CD4-positive, alpha-beta T cell treated with Interleukin-15 for 1 hour (primary cell): ENCODE measurements around the gene TCFL5.

Experiments
- DNase-seq: peaks from one replicate; pipeline ENCODE4 v3.0.0-alpha.2; 2020

Gene TCFL5

DNA sequence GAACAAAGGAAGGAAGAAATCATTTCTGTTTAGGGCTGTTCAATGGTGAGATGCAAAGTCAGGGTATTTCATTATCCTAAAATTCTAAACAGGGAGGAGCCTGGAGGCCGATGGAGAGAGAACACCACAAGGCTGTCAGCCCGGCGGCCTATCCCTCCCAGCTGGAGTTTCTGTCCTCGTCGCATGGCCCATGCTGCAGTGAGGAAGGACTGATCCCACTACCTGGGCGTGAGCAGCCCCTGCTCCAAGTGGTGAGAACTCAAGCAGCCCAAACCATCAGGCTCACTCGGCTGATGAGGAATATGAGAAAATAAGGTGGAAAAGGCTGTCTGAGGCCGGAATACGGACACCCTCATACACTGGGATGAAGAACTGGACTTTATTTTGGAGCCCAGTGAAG is 33.9 kb upstream of the TCFL5 start:
- DNase-seq: no peak

DNA sequence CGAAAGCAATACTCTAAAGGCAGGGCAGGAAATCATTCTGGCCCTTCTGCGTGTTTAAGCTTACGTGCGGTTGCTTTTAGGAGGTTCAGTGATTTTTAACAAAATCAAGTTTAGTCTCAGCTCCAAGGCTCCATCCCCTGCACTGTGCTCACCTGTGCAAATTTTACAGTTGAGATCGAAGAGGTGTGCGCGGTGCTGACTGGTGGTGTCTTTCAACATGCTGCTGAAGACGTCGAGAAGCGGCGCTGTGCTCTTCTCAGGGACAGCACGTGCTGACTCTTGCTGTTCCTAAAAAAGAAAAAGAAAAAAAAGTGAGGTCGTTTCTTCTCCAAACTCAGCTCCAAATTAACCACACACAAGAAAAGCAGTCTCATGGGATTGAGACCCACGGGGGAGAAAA is 32.6 kb upstream of the TCFL5 start:
- DNase-seq: no peak

DNA sequence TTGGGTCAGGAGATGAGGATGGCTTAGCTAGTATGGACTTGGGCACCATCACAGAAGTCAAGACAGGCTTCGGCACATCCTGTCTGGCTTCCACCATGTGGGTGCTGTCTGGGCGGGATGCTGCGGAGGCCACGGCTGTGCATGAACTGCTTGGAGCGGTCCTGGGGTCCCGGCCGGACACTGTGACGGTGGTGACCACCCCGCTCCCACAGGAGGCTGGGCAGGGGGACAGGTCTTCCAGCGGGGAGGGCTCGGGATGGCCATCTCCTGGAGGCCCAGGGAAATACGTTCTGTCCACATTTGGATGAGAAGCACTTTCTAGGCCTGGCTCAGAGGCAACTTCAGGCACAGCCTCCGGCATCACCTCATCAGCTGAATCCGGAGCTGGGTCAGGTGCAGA is 32.1 kb upstream of the TCFL5 start:
- DNase-seq: no peak

DNA sequence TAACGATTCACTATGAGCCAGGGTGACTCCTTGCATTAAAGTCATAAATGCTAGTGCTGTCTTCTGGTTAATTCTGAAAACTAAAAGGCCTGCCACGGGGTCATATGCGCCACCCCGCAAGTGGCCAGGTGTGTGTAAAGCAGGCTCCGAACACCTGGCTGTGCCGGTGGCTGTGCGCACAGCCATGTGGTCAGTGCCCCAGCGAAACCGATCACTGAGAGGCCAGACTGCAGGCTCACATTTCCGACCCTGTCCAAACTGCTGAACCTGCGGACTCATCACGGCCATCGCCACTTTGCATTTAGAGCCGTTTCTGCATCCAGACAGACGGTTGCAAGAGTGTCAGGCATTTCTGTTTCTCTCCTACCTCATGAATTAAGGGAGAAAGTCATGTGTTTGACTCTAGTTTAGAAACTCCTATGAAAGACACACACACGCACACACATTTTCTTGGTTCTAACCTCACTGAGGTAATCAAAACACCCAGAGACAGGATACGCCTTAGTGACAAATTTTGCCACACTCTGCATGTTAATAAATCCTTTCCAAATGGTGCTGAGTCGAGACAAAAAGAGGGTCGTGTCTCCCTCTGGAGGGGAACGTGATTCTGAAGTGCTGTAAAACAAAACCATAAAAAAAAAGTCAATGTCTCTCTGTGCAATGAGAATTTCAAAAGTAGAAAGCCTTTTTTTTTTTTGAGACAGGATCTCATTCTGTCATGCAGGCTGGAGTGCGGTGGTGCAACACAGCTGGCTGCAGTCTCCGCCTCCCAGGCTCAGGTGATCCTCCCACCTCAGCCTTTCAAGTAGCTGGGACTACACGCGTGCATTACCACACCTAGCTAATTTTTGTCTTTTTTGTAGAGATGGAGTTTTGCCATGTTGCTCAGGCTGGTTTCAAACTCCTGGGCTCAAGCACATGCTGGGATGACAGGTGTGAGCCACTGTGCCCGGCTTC is 31.0 kb upstream of the TCFL5 start:
- peak; percentile 37 for DNase-seq

DNA sequence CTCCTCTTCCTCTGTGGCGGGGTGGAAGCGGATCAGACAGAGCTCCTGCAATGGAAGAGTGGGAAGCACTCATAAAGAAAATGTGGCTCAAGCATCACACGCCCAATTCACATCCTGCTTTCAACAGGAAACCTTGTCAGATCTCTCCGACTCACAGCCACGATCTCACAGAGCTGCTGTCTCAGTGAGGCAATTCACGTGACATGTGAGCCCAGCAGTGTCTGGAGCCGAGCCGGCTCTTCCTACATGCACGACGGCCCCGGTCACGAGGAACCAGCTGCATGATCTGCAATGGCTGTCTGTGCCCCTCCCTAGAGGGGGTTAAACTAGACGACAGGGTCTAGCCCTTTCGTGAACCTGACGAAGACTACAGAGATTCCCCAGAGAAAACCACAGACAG is 29.5 kb upstream of the TCFL5 start:
- DNase-seq: peak; percentile 36

DNA sequence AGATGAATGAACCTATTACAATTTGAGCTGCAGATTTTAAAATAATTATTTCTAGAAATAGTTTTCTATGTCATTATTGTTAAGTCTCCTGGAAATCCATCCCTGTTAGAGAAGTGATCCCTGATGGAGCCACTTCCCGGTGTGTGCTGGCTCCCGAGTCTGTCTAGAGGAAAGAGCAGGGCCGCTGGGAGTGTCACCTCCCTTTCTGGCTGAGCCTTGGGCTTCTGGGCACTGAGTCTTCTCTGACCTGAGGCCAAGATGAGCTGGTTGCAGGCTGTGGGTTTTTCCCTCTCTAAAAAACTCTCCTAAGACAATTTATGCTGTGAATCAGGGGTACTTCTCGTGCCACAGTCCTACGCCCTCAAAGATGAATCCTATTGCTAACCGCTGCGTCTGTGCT is 28.8 kb upstream of the TCFL5 start:
- no peak for DNase-seq

DNA sequence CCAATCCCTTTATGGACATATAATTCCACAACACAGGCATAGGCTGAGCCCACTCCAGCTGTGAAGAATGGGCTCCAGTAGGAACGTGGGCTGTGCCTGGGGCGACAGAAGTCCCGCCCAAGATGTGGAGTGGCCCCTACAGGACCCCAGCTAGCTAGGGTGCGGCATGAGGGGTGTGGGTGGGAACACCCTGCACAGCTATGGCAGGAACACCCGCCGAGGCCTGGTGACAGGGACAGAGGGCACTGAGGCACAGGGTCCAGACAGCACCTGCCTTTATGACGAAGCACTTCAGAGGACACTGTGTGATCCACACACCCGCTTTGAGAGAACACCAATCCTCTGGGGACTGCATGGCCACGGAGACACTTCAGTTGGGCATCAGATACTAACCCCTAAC is 28.2 kb upstream of the TCFL5 start:
- no peak for DNase-seq

DNA sequence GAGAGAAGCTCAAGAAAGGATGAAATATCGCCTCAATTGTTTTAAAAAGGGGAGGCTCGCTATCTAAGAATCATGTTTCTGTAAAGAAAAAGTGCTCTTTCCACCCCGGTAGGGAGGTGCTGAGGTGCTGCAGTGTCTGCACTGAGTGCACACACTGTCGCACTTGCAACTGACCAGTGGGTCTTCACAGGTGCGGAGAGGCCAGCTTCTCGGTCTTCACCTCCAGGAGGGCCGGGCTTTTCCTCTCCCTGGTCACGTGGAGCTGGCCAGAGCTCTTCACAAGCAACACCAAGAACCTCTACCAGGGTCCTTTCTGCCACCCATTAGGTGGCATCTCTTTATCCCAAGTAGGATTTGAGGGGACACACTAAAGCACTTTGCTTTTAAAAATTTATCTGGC is 27.8 kb upstream of the TCFL5 start:
- DNase-seq: no peak

DNA sequence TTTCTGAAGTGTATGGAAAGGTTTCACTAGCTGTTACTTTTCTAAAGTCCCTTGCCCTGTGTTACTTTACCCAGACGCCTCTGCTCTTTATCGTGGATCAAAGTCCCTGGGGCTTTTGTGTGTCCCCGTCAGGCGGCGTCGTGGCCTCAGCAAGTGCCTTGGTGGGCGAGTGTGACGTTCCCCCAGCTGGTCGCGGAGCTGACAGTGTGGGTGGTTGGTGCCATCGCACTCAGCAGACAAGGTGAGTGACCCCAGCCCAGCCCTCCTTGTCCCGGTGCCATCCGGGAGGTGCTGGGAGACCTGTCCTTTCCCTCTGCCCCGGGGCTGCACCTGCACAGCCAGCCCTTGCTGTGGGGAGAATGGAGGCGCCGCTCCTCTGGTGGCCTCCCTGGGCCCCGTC is 27.3 kb upstream of the TCFL5 start:
- no peak for DNase-seq

DNA sequence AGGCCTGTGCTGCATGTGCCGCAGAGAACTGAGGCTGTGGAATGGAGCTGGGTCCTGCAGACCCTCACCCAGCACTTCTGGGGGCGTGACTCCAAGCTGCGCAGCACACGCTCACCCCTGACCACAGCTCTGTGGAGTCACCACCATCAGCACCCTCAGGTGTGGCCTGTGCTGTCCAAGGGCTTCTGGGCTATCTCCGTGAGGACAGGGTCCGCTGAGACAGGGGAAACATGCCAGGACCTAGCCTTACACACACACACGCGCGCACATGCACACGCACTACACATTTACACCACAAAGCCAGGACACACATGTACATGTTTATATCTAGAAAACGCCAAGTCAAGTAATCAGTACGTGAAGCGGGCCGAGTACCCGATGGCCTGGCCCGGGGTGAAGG is 26.8 kb upstream of the TCFL5 start:
- no peak for DNase-seq

DNA sequence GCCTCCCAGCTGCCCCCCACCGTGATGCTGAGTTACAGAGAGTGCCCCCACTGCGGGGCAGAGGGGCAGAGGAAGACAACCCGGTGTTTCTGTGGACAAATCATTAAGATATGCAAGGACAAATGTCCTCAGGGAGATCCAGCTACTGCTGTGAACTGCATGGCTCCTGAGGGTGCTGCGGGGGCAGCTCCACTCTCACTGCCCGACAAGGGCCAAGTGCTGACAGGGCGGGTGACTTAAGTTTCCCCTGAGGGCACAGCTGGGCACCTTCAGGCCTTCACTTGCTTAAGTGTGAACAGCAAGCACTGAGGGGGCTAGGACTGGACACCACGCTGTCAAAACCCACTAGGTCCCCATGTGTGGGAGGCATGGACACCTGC is 26.2 kb upstream of the TCFL5 start:
- no peak for DNase-seq

DNA sequence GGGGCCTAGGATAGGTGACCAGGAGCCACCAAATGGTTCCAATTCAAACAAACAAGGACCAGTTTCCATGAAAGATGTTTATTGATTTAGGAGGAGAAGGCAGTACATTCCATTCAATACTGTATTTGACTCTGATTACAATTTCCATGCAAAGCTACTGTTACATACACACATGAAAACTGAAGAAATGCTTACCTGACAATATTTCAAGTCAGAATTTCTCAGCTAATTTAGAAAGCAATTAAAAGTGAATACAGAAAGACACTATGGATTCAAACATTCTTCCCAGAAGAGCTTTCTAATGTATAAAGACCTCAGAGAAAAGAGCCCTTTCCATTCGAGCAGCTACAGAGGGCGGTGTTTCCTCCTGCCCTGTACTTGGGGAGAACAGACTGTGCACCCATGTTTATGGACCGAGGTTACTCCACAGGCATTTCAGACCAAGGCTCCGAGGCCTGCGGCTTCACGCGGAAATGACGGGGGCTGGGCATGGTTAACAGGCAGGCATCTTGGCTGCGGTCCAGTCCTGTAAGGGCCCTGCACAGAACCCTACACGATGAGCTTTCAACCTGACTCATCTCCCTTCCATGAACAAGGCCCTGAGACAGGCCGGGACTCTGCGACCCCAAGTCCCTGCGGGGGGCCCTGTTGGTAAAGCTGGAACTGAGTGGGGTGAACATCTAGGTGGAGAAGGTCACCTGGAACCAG is 25.7 kb upstream of the TCFL5 start:
- DNase-seq: peak; percentile 50

DNA sequence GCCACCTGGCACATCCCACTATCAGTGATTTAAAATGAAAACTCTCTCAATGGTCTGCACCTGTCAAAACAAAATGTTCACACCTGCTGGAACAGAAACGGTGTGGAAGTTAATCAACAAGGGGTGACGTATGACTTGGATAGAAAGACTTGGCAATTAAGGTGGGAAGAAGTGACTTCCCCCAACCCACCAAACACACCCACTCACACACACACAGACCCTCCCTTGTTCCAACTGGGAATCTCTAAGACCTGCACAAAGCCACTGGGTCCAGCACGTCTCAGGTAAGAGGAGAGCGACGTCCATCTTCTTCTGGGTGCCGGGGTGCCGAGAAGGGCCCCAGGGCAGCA is 25.1 kb upstream of the TCFL5 start:
- no peak for DNase-seq

DNA sequence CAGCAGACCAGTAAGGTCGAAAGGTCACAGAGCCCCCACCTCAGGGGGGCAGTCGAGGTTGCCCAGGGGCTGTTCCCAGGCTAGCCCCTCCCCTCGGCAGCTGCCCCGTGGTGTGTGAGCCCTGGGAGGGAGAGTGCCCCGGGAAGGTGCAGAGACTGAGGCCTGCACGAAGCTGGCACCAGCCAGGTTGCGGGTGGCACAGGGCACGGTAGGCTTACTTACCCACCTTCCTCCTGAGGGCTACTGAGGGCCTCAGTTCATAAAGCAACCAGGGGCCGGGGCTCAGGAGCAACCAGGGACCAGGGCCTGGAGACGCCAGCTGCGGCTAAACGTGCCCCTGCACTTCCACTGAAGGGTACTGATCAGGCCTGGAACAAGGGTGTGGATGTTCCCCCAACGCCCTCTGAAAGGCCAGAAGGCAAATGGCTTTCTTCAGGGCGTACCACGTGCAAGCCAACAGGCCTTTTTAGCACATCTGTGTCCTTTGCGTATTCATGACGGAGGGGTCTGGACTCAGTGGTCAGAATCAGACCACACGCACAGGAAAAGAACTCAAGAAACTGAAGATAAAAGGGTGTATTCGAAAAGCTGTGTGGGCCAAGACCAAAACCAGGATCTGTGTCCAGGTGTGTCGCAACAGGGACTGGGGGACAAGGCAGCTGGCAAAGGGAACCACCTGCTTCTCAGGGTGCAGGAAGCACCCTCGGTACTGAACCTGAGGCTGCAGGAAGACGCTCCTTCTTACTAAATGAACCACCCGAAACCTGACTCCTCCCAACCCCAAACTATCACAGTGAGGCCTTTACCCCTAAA is 24.5 kb upstream of the TCFL5 start:
- no peak for DNase-seq

DNA sequence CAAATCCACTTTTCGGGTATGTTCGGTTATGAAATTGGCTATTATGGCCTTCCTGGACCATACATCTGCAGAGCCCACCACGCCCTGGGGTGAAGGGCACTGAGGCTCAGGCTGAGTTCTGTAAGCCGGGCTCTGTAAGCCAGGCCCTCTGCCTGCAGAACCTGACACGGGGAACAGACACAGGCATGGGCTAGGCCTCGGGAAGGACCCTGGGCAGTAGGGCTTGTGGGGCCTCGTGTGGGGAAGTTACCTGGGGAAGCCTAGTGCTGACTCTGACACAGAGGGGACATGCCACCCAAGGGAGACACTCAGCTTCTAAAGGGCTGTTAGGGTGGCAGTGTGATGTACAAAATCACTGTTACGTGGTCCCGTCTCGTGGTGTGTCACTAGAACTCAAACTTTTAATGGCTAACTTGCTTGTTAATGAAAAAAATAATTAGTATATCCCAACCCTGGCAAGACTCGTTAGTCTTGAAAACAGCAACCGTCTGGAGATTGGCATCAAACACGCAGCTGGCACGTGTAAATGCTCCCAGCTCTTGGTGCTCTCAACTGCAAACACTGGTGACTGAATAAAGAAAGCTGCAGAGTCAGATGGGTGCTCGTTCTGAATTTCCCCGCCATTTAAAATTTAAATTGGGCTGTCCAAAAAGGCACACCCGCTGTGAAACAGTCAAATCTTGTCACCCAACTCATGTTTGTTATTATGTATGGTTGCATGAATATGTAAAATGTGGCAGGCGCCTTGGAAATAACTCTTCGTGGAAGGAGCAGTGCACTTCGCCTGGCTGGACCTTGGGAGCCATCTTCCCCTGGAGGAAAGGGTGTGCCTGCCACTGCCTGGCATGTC is 23.6 kb upstream of the TCFL5 start:
- no peak for DNase-seq

DNA sequence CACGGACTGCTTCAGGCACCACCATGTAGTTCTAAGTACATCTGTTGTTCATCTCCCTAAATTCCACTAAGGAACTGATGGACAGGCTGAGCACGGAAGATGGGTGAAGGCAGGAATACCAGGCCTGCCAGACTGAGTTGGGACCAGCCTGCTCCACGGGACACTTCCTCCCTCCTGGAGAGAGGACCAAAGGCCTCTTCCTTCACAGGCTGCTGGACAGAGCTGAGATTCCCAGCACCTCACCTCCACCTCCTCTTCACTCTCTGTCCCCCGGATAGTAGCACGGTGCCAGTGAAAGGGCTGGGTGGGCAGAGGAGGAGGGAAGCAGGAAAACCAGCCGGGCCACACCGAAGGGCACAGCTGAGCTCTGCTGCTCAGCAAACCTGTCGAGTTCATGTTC is 22.9 kb upstream of the TCFL5 start:
- no peak for DNase-seq

DNA sequence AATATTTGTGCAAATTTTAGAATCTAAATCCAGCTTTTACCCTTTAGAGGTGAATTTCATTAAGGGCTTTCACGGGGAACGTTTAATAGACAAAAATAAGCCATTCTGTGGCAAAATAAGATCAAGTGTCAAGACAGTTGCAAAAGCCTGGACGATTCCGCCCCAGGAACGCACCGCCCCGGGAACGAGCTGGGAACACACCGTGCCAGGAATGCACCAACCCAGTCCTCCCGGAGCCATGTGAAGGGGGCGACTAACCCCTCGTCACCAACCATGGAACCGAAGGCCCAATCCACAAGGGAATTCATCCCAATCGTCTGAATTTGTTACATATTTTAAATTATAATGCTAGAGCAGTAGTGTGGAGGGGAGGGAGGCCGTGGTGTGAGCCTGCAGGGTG is 20.8 kb upstream of the TCFL5 start:
- no peak for DNase-seq

DNA sequence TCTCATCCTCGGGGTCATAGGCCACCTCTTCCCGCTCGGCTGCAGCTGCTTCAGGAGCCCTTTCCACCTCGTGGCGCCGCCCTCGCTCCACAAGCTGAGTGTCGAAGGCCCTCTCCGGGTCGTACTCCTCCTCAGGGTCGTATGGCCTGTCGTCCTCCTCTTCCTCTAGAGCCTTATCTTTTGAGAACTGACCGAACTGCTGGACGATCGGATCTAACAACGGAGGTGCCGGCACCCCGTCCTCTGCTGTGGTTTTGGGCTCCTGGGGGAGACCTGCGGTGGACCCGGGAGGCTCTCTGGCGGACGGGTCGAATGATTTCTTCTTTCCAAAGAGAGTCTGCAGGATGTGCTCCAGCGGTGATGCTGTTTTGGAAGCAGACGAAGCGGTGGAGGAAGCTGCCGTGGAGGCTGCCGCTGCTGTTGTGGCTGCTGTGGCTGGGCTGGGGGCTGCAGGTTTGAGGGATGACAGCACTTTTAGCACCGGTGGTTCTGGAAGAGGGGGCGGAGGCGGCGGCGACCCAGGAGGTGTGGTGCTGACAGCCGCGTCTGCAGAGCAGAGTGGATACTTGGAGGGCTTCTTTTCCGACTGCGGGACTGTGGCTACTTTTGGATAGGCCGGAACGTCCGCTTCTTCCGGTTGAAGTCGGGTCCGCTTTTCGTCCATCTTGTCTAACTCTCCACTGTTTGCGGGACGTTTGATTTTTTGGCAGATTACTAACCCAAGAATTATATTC is 20.2 kb upstream of the TCFL5 start:
- no peak for DNase-seq

DNA sequence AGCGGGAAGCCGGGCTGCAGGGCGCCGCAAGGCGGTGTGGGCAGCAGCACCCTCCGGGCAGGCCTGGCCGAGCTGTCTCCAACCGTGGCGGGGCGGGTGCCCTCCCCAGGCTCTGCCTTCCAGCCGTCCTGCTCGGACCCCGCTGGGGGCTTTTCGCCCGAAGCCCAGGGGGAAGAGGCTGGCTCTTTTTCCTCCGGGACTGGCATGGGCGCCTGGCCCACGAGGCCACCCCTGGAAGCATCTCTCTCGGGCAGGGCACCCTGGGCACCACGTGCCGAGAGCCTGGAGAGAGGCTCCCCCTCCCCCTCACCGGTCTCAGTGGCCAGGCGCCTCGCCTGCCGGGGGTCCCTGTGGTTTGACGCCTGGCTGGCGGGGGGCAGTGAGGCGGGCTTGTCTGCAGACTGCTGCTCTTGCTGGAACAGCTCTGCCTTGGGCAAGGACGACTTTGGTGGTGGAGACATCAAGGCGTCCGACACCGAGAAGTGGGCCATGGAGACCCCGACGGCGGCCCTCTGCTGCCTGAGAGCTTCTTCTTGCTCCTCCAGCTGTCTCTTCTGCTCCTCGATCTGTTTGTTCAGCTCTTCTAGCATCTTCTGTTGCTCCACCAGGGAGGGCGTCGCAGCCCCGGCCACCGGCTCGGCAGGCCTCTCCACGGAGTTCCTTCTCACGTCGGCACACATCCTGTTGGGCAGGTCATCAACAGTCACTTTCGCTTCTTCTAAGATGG is 19.5 kb upstream of the TCFL5 start:
- DNase-seq: no peak

DNA sequence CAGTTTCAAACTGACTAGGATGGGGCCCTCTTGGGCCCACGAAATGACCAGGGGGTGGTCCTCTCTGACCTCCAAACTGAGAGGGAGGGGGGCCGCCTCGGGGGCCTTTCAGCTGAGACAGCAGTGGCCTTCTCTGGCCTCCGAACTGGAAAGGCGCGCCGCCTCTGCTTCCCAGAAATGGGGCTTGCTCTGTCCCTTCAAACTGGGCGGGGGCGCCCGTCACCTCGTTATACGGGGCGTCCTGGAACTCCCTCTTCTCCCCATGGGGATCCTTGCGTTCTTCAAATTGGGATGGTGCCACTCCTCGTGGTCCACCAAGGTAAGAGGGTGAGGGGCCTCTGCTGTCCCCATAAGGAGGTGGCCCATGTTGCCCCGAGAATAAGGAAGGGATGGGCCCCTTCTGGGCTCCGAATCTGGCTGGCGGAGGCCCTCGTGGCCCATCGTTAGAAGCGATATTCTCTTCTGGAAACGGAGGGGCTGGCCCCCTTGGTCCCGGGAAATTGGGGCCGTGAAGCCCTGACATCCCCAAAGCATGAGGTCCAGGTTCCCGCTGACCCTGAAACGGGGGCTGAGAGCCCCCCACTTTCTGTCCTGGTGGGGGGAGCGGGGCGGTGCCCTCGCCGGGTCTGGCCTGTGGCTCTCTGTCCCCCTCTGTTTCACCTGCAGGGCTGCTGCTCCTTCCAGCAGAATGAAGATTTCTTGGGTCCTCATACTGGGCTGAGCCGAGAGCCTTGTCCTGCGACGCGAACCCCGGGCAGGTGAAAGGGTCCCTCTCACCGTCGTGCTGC is 18.7 kb upstream of the TCFL5 start:
- DNase-seq: no peak
